ENCODE measurements around the gene UBE2L3. TPM values are rescaled to one million over a fixed set of nuclear protein-coding genes. Genes with fewer than 3 reads are reported as not detected.
A peak's percentile ranks its signal among the peaks of the same experiment; 100 is the strongest.
"Not testable (repeated sequence)": the region's sequence is repeated elsewhere in the genome, so short reads cannot be mapped to it uniquely, and the experiment has no call there.

Gene UBE2L3
- 38.7 and 56.1 TPM in 2 replicates for total RNA-seq (2014; rRNA removed; shearing (Covaris generic); ENCODE audit: low replicate concordance)

GRCh38 chr22:21567456-21568346 is at the start of gene UBE2L3:
UBE2L3 (plus strand) TSS chr22:21567714; CDS start chr22:21567745, 31 bp downstream.
- peaks cover 51% of the 10 kb centered on the region for H3K79me2 ChIP-seq (ENCODE audit: low read length)
- H3K9ac ChIP-seq (ENCODE audit: low read length): peak within 1 kb of the TSS; percentile 96
- DNase-seq: peak; percentile 94
- peaks cover 13% of the 10 kb centered on the region; the same call in 1 of the 2 replicates for H3K36me3 ChIP-seq (ENCODE audit: insufficient read depth, low read length)
- peaks cover 44% of the 10 kb centered on the region for H4K20me1 ChIP-seq (ENCODE audit: insufficient read depth, low read depth, low read length)
- peak within 1 kb of the TSS; percentile 97 for H3K4me2 ChIP-seq (ENCODE audit: low read depth, low read length, poor library complexity, severe bottlenecking)
- peak within 1 kb of the TSS; percentile 84 for H3K27ac ChIP-seq (ENCODE audit: low read length)
- H3K27me3 ChIP-seq (ENCODE audit: low read length): no peaks in the 10 kb centered on the region
- H3K9me2 ChIP-seq (replicated peaks; ENCODE audit: insufficient read depth, low read length): no peaks in the 10 kb centered on the region
- peaks cover 34% of the 10 kb centered on the region for H3K4me1 ChIP-seq (ENCODE audit: low read length)
- peak within 1 kb of the TSS; percentile 7; the same call in 1 of the 2 replicates for H2AFZ ChIP-seq (ENCODE audit: low read length)
- H3K9me3 ChIP-seq (ENCODE audit: low read length): no peaks in the 10 kb centered on the region
- peak within 1 kb of the TSS; percentile 96 for H3K4me3 ChIP-seq (ENCODE audit: low read length)

DNA sequence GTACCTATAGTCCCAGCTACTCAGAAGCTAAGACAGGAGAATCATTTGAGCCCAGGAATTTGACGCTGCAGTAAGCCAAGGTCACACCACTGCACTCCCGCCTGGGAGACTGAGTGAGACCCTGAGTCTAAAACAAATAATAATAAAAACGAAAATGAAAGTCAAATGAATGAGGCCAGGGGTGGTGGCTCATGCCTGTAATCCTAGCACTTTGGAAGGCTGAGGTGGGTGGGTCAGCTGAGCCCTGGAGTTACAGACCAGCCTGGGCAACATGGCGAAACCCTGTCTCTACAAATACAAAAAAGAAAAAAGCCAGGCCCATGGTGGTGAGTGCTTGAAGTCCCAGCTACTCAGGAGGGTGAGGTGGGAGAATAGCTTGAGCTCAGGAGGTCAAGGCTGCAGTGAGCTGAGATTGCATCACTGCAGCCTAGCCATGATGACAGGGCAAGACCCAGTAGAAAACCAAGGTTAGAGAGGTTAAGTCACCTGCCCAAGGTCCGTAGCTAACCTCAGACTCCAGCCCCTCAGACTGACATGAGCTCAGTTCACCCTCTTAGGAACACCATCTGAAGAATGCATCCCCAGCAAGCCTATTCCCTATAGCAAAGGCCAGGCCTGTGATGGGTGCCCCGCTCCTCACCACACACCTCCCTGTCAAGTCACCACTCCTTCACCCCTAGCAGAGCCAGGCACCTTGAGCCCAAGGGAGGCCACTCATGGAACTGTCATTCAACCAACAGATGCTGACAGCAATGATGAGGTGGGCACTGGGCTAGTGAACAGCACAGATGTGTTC is 40.6 kb upstream of the UBE2L3 start:
- H3K9ac ChIP-seq (ENCODE audit: low read length); H3K36me3 ChIP-seq (ENCODE audit: insufficient read depth, low read length); H3K9me2 ChIP-seq (replicated peaks; ENCODE audit: insufficient read depth, low read length); DNase-seq; H3K9me3 ChIP-seq (ENCODE audit: low read length); H3K27ac ChIP-seq (ENCODE audit: low read length); H4K20me1 ChIP-seq (ENCODE audit: insufficient read depth, low read depth, low read length); H3K4me3 ChIP-seq (ENCODE audit: low read length); H3K27me3 ChIP-seq (ENCODE audit: low read length); H3K79me2 ChIP-seq (ENCODE audit: low read length); H3K4me2 ChIP-seq (ENCODE audit: low read depth, low read length, poor library complexity, severe bottlenecking); H3K4me1 ChIP-seq (ENCODE audit: low read length); H2AFZ ChIP-seq (ENCODE audit: low read length): not testable (repeated sequence)

- H3K27ac ChIP-seq (ENCODE audit: low read length); H2AFZ ChIP-seq (ENCODE audit: low read length); H3K4me3 ChIP-seq (ENCODE audit: low read length): not testable (repeated sequence)
Measured at GRCh38 chr22:21531525-21531924, 36.0 kb upstream of the UBE2L3 start.

GRCh38 chr22:21532863-21533648 is 34.5 kb upstream of the UBE2L3 start:
- H2AFZ ChIP-seq (ENCODE audit: low read length); H3K27ac ChIP-seq (ENCODE audit: low read length); H3K36me3 ChIP-seq (ENCODE audit: insufficient read depth, low read length); H3K4me1 ChIP-seq (ENCODE audit: low read length); DNase-seq; H3K4me3 ChIP-seq (ENCODE audit: low read length); H3K27me3 ChIP-seq (ENCODE audit: low read length); H3K9me3 ChIP-seq (ENCODE audit: low read length); H3K79me2 ChIP-seq (ENCODE audit: low read length); H4K20me1 ChIP-seq (ENCODE audit: insufficient read depth, low read depth, low read length); H3K9me2 ChIP-seq (replicated peaks; ENCODE audit: insufficient read depth, low read length); H3K4me2 ChIP-seq (ENCODE audit: low read depth, low read length, poor library complexity, severe bottlenecking); H3K9ac ChIP-seq (ENCODE audit: low read length): not testable (repeated sequence)

More at GRCh38 chr22:21531525-21531924, 36.0 kb upstream of the UBE2L3 start:
- not testable (repeated sequence) for H3K4me1 ChIP-seq (ENCODE audit: low read length); H3K9me3 ChIP-seq (ENCODE audit: low read length); H3K9ac ChIP-seq (ENCODE audit: low read length); H3K36me3 ChIP-seq (ENCODE audit: insufficient read depth, low read length); H3K4me2 ChIP-seq (ENCODE audit: low read depth, low read length, poor library complexity, severe bottlenecking); DNase-seq; H3K27me3 ChIP-seq (ENCODE audit: low read length); H3K79me2 ChIP-seq (ENCODE audit: low read length); H3K9me2 ChIP-seq (replicated peaks; ENCODE audit: insufficient read depth, low read length); H4K20me1 ChIP-seq (ENCODE audit: insufficient read depth, low read depth, low read length)

- H3K79me2 ChIP-seq (ENCODE audit: low read length); H3K27me3 ChIP-seq (ENCODE audit: low read length); H3K9me2 ChIP-seq (replicated peaks; ENCODE audit: insufficient read depth, low read length); H4K20me1 ChIP-seq (ENCODE audit: insufficient read depth, low read depth, low read length); H2AFZ ChIP-seq (ENCODE audit: low read length); DNase-seq; H3K27ac ChIP-seq (ENCODE audit: low read length); H3K4me2 ChIP-seq (ENCODE audit: low read depth, low read length, poor library complexity, severe bottlenecking); H3K9me3 ChIP-seq (ENCODE audit: low read length); H3K36me3 ChIP-seq (ENCODE audit: insufficient read depth, low read length); H3K4me3 ChIP-seq (ENCODE audit: low read length); H3K4me1 ChIP-seq (ENCODE audit: low read length); H3K9ac ChIP-seq (ENCODE audit: low read length): not testable (repeated sequence)
Measured at GRCh38 chr22:21539862-21540261, 27.7 kb upstream of the UBE2L3 start.

DNA sequence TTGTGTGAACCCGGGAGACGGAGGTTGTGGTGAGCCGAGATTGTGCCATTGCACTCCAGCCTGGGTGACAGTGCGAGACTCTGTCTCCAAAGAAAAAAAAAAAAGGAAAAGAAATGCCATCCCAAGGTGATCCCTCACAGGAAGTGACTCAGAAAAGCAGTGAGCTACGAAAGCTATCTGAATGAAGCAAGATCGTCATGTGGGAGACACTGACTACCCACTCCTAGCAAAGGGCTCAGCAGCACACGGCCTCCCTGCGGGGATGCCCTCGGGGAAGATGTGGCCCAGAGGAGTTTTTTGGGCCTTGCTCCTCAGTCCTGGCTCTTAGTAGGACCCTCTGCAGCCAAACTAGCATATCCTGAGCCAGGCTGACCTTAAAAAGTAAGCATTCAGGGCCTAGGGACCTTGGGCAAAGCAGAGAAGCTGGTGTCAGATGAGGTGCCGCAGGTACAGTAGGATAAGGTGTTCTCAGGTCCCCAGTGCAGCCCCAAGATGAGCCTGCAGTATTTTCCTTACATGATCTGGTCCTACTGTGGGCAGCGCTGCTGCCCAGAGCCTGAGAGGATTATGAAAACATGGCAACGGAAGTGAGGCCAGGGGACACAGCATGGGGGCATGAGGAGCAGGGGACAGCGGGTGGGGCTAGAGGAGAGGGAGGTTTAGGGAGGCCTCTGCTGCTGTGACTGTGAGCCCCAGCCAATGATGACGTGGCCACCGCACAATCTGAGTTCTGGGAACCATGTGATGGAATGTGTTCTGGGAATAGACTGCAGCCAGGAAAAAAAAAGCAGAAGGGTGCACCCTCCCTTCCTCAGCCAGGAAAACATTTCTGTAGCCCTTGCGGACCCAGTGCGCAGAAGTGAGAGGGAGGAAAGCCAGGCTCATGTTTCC is 22.8 kb upstream of the UBE2L3 start:
- not testable (repeated sequence) for H2AFZ ChIP-seq (ENCODE audit: low read length); H3K79me2 ChIP-seq (ENCODE audit: low read length); H3K4me1 ChIP-seq (ENCODE audit: low read length); H3K4me3 ChIP-seq (ENCODE audit: low read length); H4K20me1 ChIP-seq (ENCODE audit: insufficient read depth, low read depth, low read length); H3K9me3 ChIP-seq (ENCODE audit: low read length); H3K9me2 ChIP-seq (replicated peaks; ENCODE audit: insufficient read depth, low read length); H3K27ac ChIP-seq (ENCODE audit: low read length); H3K9ac ChIP-seq (ENCODE audit: low read length); H3K4me2 ChIP-seq (ENCODE audit: low read depth, low read length, poor library complexity, severe bottlenecking); H3K36me3 ChIP-seq (ENCODE audit: insufficient read depth, low read length); DNase-seq; H3K27me3 ChIP-seq (ENCODE audit: low read length)

GRCh38 chr22:21549558-21549957 is 18.0 kb upstream of the UBE2L3 start:
- H3K4me3 ChIP-seq (ENCODE audit: low read length); DNase-seq; H3K4me2 ChIP-seq (ENCODE audit: low read depth, low read length, poor library complexity, severe bottlenecking); H3K9ac ChIP-seq (ENCODE audit: low read length); H3K27me3 ChIP-seq (ENCODE audit: low read length); H3K4me1 ChIP-seq (ENCODE audit: low read length); H3K79me2 ChIP-seq (ENCODE audit: low read length); H3K36me3 ChIP-seq (ENCODE audit: insufficient read depth, low read length); H4K20me1 ChIP-seq (ENCODE audit: insufficient read depth, low read depth, low read length); H2AFZ ChIP-seq (ENCODE audit: low read length); H3K9me3 ChIP-seq (ENCODE audit: low read length); H3K27ac ChIP-seq (ENCODE audit: low read length); H3K9me2 ChIP-seq (replicated peaks; ENCODE audit: insufficient read depth, low read length): not testable (repeated sequence)

Data from Karpas-422 (cell line).